GM18909 (cell line): ENCODE results near the gene CTNNA3.

Experiments used
- ATAC-seq: cut with Tn5 transposase; IDR thresholded peaks from one replicate; pipeline ENCODE4 v1.9.1; 2021; ENCODE audit warnings: mild to moderate bottlenecking; ENCODE audit not compliant: unreplicated experiment, poor library complexity

Gene CTNNA3

GRCh38 chr10:66292922-66293321 is 1403.1 kb downstream of the CTNNA3 start:
- ATAC-seq = no peak

GRCh38 chr10:66292456-66292855 is 1403.5 kb downstream of the CTNNA3 start:
- no peak for ATAC-seq

- no peak for ATAC-seq
Observed at GRCh38 chr10:66291133-66291532, 1404.9 kb downstream of the CTNNA3 start.

- no peak for ATAC-seq
Observed at GRCh38 chr10:66284621-66285020, 1411.4 kb downstream of the CTNNA3 start.

GRCh38 chr10:66283874-66284464 is 1412.0 kb downstream of the CTNNA3 start:
- ATAC-seq = no peak

- ATAC-seq = no peak
Observed at GRCh38 chr10:66283064-66283463, 1412.9 kb downstream of the CTNNA3 start.

- no peak for ATAC-seq
Observed at GRCh38 chr10:66281327-66281726, 1414.7 kb downstream of the CTNNA3 start.

- no peak for ATAC-seq
Observed at GRCh38 chr10:66277481-66277880, 1418.5 kb downstream of the CTNNA3 start.

- ATAC-seq = no peak
Observed at GRCh38 chr10:66273966-66274519, 1422.0 kb downstream of the CTNNA3 start.

GRCh38 chr10:66265398-66265797 is 1430.6 kb downstream of the CTNNA3 start:
- ATAC-seq = no peak

GRCh38 chr10:66259836-66260235 is 1436.2 kb downstream of the CTNNA3 start:
- no peak for ATAC-seq

- no peak for ATAC-seq
Observed at GRCh38 chr10:66258693-66259092, 1437.3 kb downstream of the CTNNA3 start.

GRCh38 chr10:66257801-66258200 is 1438.2 kb downstream of the CTNNA3 start:
- ATAC-seq = no peak

GRCh38 chr10:66252986-66253385 is 1443.0 kb downstream of the CTNNA3 start:
- no peak for ATAC-seq

- ATAC-seq = no peak
Observed at GRCh38 chr10:66246177-66246576, 1449.8 kb downstream of the CTNNA3 start.

GRCh38 chr10:66244953-66245352 is 1451.0 kb downstream of the CTNNA3 start:
- ATAC-seq = no peak

- no peak for ATAC-seq
Observed at GRCh38 chr10:66242885-66243284, 1453.1 kb downstream of the CTNNA3 start.

GRCh38 chr10:66239062-66239461 is 1456.9 kb downstream of the CTNNA3 start:
- no peak for ATAC-seq

GRCh38 chr10:66238343-66238742 is 1457.7 kb downstream of the CTNNA3 start:
- no peak for ATAC-seq

GRCh38 chr10:66234872-66235271 is 1461.1 kb downstream of the CTNNA3 start:
- ATAC-seq = no peak

- ATAC-seq = no peak
Observed at GRCh38 chr10:66228887-66229286, 1467.1 kb downstream of the CTNNA3 start.

- ATAC-seq = no peak
Observed at GRCh38 chr10:66223656-66224055, 1472.3 kb downstream of the CTNNA3 start.
